ENCODE results near the gene SLC25A19.

The SLC25A19 gene

DNA sequence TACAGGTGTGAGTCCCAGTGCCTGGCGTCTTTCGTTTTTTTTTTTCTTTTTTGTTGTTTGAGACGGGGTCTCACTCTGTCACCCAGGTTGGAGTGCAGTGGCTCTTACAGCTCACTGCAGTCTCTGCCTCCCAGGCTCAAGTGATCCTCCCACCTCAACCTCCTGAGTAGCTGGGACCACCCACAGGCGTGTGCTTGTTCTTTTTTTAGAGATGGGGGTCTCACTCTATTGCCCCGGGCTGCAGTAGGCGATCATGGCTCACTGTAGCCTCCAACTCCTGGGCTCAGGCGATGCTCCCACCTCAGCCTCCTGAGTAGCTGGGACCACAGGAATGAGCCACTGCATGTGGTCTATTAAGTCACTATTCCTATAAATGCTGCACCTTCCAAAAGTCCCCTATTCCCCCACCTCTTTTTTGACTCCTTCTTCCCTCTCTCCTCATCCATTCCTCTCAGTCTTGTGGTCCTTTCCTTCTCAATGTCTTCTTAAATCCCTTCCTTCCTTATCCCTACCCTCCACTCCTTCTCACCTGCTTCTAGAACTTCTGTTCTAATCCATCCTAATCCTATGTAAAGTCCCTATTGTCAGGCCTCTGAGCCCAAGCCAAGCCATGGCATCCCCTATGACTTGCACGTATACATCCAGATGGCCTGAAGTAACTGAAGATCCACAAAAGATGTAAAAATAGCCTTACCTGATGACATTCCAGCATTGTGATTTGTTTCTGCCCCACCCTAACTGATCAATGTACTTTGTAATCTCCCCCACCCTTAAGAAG is 37.0 kb downstream of the SLC25A19 start (continued):
- TF ChIP-seq, protein P1, sequence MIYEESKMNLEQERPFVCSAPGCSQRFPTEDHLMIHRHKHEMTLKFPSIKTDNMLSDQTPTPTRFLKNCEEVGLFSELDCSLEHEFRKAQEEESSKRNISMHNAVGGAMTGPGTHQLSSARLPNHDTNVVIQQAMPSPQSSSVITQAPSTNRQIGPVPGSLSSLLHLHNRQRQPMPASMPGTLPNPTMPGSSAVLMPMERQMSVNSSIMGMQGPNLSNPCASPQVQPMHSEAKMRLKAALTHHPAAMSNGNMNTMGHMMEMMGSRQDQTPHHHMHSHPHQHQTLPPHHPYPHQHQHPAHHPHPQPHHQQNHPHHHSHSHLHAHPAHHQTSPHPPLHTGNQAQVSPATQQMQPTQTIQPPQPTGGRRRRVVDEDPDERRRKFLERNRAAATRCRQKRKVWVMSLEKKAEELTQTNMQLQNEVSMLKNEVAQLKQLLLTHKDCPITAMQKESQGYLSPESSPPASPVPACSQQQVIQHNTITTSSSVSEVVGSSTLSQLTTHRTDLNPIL (CRISPR knock-in tag; IDR thresholded peaks at IDR 0.05; ENCODE audit: low read depth): no peak
- TF ChIP-seq ZNF70 (CRISPR knock-in tag; IDR thresholded peaks at IDR 0.05) (no peak), ZNF8 (CRISPR knock-in tag; IDR thresholded peaks at IDR 0.05) (no peak), ARNTL (CRISPR knock-in tag; IDR thresholded peaks at IDR 0.05; ENCODE audit: borderline replicate concordance, low read depth) (no peak), TCF4 (CRISPR knock-in tag; IDR thresholded peaks at IDR 0.05; ENCODE audit: borderline replicate concordance) (no peak), ESRRG (CRISPR knock-in tag; IDR thresholded peaks at IDR 0.05) (no peak), RARB (CRISPR knock-in tag; IDR thresholded peaks at IDR 0.05) (no peak), ZC3H10 (CRISPR knock-in tag; IDR thresholded peaks at IDR 0.05) (no peak)

DNA sequence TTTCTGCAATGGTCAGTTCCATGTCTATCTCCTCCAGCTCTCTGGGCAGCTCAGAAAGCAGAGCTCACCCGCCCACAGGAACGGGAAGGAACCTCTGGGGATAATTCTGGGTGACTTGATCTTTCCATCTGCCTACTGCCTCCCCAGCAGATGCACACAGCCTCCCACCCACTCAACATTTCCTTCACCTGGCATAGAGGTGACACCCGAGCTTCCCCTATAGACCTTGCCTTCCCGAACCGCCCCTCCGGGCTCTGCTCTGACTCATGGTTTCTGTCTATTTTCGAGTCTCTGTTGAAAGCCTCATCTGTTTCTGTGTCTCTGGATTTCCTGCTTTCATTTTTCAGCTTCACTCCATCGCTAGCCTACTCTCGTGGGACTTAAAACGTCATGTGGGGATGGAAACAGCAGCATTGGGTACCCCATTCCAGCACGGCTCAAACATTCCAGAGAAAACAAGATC is 39.2 kb downstream of the SLC25A19 start:
- TF ChIP-seq, protein P1 (CRISPR knock-in tag; IDR thresholded peaks at IDR 0.05; ENCODE audit: low read depth): no peak
- TF ChIP-seq, protein P2, sequence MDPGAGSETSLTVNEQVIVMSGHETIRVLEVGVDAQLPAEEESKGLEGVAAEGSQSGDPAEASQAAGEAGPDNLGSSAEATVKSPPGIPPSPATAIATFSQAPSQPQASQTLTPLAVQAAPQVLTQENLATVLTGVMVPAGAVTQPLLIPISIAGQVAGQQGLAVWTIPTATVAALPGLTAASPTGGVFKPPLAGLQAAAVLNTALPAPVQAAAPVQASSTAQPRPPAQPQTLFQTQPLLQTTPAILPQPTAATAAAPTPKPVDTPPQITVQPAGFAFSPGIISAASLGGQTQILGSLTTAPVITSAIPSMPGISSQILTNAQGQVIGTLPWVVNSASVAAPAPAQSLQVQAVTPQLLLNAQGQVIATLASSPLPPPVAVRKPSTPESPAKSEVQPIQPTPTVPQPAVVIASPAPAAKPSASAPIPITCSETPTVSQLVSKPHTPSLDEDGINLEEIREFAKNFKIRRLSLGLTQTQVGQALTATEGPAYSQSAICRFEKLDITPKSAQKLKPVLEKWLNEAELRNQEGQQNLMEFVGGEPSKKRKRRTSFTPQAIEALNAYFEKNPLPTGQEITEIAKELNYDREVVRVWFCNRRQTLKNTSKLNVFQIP (CRISPR knock-in tag; IDR thresholded peaks at IDR 0.05; ENCODE audit: borderline replicate concordance, low read depth): no peak
- no peak for TF ChIP-seq CSDC2 (CRISPR knock-in tag; IDR thresholded peaks at IDR 0.05)
- TF ChIP-seq, protein P3, sequence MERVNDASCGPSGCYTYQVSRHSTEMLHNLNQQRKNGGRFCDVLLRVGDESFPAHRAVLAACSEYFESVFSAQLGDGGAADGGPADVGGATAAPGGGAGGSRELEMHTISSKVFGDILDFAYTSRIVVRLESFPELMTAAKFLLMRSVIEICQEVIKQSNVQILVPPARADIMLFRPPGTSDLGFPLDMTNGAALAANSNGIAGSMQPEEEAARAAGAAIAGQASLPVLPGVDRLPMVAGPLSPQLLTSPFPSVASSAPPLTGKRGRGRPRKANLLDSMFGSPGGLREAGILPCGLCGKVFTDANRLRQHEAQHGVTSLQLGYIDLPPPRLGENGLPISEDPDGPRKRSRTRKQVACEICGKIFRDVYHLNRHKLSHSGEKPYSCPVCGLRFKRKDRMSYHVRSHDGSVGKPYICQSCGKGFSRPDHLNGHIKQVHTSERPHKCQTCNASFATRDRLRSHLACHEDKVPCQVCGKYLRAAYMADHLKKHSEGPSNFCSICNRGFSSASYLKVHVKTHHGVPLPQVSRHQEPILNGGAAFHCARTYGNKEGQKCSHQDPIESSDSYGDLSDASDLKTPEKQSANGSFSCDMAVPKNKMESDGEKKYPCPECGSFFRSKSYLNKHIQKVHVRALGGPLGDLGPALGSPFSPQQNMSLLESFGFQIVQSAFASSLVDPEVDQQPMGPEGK (CRISPR knock-in tag; IDR thresholded peaks at IDR 0.05; ENCODE audit: borderline replicate concordance): no peak
- TF ChIP-seq TCF4 (CRISPR knock-in tag; IDR thresholded peaks at IDR 0.05; ENCODE audit: borderline replicate concordance): no peak
- TF ChIP-seq ZNF565 (CRISPR knock-in tag; conservative IDR thresholded peaks at IDR 0.05; ENCODE audit: low read depth): no peak
- no peak for TF ChIP-seq BACH2 (CRISPR knock-in tag; IDR thresholded peaks at IDR 0.05; ENCODE audit: borderline replicate concordance)
- no peak for TF ChIP-seq ZFP3 (CRISPR knock-in tag; IDR thresholded peaks at IDR 0.05)
- TF ChIP-seq ZFP30 (CRISPR knock-in tag; IDR thresholded peaks at IDR 0.05): no peak
- TF ChIP-seq ZNF70 (CRISPR knock-in tag; IDR thresholded peaks at IDR 0.05): no peak
- TF ChIP-seq GLIS3 (CRISPR knock-in tag; IDR thresholded peaks at IDR 0.05): no peak
- TF ChIP-seq PPARA (CRISPR knock-in tag; IDR thresholded peaks at IDR 0.05; ENCODE audit: borderline replicate concordance): no peak
- no peak for TF ChIP-seq ESRRG (CRISPR knock-in tag; IDR thresholded peaks at IDR 0.05)
- TF ChIP-seq ISL1 (CRISPR knock-in tag; IDR thresholded peaks at IDR 0.05): no peak
- no peak for TF ChIP-seq SNAI2 (CRISPR knock-in tag; IDR thresholded peaks at IDR 0.05)
- TF ChIP-seq, protein P4, sequence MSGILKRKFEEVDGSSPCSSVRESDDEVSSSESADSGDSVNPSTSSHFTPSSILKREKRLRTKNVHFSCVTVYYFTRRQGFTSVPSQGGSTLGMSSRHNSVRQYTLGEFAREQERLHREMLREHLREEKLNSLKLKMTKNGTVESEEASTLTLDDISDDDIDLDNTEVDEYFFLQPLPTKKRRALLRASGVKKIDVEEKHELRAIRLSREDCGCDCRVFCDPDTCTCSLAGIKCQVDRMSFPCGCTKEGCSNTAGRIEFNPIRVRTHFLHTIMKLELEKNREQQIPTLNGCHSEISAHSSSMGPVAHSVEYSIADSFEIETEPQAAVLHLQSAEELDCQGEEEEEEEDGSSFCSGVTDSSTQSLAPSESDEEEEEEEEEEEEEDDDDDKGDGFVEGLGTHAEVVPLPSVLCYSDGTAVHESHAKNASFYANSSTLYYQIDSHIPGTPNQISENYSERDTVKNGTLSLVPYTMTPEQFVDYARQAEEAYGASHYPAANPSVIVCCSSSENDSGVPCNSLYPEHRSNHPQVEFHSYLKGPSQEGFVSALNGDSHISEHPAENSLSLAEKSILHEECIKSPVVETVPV (CRISPR knock-in tag; IDR thresholded peaks at IDR 0.05): no peak
- peak; percentile 76 for ATAC-seq

DNA sequence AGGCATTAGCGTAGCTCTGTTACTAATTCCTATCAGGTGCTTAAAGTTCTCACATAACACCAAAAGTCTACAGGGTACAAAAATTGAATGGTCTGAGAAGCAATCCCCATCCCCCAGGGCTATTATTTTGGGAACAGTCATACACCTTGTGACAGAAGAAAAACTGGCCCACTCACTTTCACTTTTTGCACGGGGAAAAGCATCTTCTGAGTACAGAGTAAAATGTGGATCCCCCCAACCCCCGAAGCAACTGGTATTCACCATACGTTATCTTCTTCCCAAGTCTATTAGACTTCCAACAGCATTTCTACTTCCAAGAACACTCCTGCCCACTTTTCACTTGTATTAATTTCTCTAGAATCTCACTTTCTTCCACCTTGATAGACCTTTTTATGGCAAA is 39.7 kb downstream of the SLC25A19 start:
- no peak for ATAC-seq
- no peak for TF ChIP-seq BACH2 (CRISPR knock-in tag; IDR thresholded peaks at IDR 0.05; ENCODE audit: borderline replicate concordance)
- no peak for TF ChIP-seq ZFP3 (CRISPR knock-in tag; IDR thresholded peaks at IDR 0.05)
- TF ChIP-seq, protein P2 (CRISPR knock-in tag; IDR thresholded peaks at IDR 0.05; ENCODE audit: borderline replicate concordance, low read depth): no peak
- no peak for TF ChIP-seq RARB (CRISPR knock-in tag; IDR thresholded peaks at IDR 0.05)
- no peak for TF ChIP-seq ESRRG (CRISPR knock-in tag; IDR thresholded peaks at IDR 0.05)
- TF ChIP-seq ISL1 (CRISPR knock-in tag; IDR thresholded peaks at IDR 0.05): no peak
- TF ChIP-seq, protein P5, sequence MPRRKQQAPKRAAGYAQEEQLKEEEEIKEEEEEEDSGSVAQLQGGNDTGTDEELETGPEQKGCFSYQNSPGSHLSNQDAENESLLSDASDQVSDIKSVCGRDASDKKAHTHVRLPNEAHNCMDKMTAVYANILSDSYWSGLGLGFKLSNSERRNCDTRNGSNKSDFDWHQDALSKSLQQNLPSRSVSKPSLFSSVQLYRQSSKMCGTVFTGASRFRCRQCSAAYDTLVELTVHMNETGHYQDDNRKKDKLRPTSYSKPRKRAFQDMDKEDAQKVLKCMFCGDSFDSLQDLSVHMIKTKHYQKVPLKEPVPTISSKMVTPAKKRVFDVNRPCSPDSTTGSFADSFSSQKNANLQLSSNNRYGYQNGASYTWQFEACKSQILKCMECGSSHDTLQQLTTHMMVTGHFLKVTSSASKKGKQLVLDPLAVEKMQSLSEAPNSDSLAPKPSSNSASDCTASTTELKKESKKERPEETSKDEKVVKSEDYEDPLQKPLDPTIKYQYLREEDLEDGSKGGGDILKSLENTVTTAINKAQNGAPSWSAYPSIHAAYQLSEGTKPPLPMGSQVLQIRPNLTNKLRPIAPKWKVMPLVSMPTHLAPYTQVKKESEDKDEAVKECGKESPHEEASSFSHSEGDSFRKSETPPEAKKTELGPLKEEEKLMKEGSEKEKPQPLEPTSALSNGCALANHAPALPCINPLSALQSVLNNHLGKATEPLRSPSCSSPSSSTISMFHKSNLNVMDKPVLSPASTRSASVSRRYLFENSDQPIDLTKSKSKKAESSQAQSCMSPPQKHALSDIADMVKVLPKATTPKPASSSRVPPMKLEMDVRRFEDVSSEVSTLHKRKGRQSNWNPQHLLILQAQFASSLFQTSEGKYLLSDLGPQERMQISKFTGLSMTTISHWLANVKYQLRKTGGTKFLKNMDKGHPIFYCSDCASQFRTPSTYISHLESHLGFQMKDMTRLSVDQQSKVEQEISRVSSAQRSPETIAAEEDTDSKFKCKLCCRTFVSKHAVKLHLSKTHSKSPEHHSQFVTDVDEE (CRISPR knock-in tag; IDR thresholded peaks at IDR 0.05): no peak
- no peak for TF ChIP-seq ZC3H10 (CRISPR knock-in tag; IDR thresholded peaks at IDR 0.05)
- TF ChIP-seq ARNTL (CRISPR knock-in tag; IDR thresholded peaks at IDR 0.05; ENCODE audit: borderline replicate concordance, low read depth): no peak
- no peak for TF ChIP-seq PPARA (CRISPR knock-in tag; IDR thresholded peaks at IDR 0.05; ENCODE audit: borderline replicate concordance)
- TF ChIP-seq TOX (CRISPR knock-in tag; IDR thresholded peaks at IDR 0.05; ENCODE audit: borderline replicate concordance): no peak
- no peak for TF ChIP-seq TCF4 (CRISPR knock-in tag; IDR thresholded peaks at IDR 0.05; ENCODE audit: borderline replicate concordance)
- no peak for TF ChIP-seq OSR1 (CRISPR knock-in tag; IDR thresholded peaks at IDR 0.05)

Data from SK-N-SH treated with all-trans-retinoic acid at 6 μM for 48 hours (cell line).